Neural progenitor cell (in vitro differentiated cells): ENCODE results near the gene RUBCN.
"Not testable (repeated sequence)": the region's sequence is repeated elsewhere in the genome, so short reads cannot be mapped to it uniquely, and the experiment has no call there.

Experiments used
- CTCF ChIP-seq: fragments of 200-600 bp; sonication (generic); IDR thresholded peaks from 2 replicates; pipeline ENCODE4 v1.5.1; 2017; ENCODE audit warnings: antibody characterized with exemption, mild to moderate bottlenecking
- EZH2 ChIP-seq: fragments of 200-600 bp; sonication (generic); IDR thresholded peaks from 2 replicates; pipeline ENCODE4 v1.6.1; 2017; ENCODE audit warnings: antibody characterized with exemption, mild to moderate bottlenecking, moderate library complexity

DNA sequence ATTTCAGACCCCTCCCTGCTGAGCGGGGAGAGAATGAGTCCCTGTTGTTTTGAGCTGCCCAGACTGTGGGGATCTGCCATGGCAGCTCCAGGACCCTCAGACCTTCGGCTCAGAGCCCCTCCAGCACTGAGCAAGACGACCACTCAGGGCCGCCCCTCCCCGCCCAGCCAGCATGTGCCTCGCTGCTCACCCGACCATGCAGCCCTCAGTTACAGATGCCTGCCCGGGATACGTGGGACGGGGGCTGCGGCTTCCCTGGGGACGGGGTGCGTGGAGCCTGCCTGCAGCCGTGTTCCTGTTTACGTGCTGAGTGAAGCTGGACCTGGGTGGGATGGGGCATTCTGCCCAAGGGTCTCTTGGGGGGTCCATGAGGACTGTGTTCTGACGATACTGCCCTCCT is 77.0 kb downstream of the RUBCN start:
- TF ChIP-seq CTCF, EZH2: not testable (repeated sequence)
